ENCODE measurements around the gene FRMD8. TPM values are rescaled to one million over a fixed set of nuclear protein-coding genes. Genes with fewer than 3 reads are reported as not detected.

The FRMD8 gene
- total and polyA plus RNA-seq, 2 experiments from 2014 or later, result 7.0 to 35.4 TPM

DNA sequence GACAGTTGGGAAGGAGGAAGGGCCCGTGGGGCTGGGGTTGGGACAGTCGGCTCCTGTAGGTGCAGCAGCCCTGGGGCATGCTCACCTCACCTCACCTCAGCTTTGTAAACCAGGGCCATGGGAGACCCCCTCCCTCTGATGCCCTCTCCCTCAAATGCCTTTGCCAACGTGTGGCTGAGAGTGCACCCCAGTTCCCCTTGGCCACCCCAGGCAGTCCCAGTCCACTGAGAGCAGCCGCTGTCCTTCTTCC is 31.9 kb downstream of the FRMD8 start:
- H3K4me1 ChIP-seq (ENCODE audit: insufficient read depth), result peaks cover 61% of the 10 kb centered on the region
- TF ChIP-seq, protein P1, sequence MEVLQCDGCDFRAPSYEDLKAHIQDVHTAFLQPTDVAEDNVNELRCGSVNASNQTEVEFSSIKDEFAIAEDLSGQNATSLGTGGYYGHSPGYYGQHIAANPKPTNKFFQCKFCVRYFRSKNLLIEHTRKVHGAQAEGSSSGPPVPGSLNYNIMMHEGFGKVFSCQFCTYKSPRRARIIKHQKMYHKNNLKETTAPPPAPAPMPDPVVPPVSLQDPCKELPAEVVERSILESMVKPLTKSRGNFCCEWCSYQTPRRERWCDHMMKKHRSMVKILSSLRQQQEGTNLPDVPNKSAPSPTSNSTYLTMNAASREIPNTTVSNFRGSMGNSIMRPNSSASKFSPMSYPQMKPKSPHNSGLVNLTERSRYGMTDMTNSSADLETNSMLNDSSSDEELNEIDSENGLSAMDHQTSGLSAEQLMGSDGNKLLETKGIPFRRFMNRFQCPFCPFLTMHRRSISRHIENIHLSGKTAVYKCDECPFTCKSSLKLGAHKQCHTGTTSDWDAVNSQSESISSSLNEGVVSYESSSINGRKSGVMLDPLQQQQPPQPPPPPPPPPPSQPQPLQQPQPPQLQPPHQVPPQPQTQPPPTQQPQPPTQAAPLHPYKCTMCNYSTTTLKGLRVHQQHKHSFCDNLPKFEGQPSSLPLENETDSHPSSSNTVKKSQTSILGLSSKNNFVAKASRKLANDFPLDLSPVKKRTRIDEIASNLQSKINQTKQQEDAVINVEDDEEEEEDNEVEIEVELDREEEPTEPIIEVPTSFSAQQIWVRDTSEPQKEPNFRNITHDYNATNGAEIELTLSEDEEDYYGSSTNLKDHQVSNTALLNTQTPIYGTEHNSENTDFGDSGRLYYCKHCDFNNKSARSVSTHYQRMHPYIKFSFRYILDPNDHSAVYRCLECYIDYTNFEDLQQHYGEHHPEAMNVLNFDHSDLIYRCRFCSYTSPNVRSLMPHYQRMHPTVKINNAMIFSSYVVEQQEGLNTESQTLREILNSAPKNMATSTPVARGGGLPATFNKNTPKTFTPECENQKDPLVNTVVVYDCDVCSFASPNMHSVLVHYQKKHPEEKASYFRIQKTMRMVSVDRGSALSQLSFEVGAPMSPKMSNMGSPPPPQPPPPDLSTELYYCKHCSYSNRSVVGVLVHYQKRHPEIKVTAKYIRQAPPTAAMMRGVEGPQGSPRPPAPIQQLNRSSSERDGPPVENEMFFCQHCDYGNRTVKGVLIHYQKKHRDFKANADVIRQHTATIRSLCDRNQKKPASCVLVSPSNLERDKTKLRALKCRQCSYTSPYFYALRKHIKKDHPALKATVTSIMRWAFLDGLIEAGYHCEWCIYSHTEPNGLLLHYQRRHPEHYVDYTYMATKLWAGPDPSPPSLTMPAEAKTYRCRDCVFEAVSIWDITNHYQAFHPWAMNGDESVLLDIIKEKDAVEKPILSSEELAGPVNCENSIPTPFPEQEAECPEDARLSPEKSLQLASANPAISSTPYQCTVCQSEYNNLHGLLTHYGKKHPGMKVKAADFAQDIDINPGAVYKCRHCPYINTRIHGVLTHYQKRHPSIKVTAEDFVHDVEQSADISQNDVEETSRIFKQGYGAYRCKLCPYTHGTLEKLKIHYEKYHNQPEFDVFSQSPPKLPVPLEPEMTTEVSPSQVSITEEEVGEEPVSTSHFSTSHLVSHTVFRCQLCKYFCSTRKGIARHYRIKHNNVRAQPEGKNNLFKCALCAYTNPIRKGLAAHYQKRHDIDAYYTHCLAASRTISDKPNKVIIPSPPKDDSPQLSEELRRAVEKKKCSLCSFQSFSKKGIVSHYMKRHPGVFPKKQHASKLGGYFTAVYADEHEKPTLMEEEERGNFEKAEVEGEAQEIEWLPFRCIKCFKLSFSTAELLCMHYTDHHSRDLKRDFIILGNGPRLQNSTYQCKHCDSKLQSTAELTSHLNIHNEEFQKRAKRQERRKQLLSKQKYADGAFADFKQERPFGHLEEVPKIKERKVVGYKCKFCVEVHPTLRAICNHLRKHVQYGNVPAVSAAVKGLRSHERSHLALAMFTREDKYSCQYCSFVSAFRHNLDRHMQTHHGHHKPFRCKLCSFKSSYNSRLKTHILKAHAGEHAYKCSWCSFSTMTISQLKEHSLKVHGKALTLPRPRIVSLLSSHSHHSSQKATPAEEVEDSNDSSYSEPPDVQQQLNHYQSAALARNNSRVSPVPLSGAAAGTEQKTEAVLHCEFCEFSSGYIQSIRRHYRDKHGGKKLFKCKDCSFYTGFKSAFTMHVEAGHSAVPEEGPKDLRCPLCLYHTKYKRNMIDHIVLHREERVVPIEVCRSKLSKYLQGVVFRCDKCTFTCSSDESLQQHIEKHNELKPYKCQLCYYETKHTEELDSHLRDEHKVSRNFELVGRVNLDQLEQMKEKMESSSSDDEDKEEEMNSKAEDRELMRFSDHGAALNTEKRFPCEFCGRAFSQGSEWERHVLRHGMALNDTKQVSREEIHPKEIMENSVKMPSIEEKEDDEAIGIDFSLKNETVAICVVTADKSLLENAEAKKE (CRISPR knock-in tag; IDR thresholded peaks at IDR 0.05), result no peak
- TF ChIP-seq EZH2 (IDR thresholded peaks at IDR 0.05; ENCODE audit: low read depth, unreplicated experiment), result no peak
- TF ChIP-seq CREB1 (CRISPR knock-in tag; IDR thresholded peaks at IDR 0.05; ENCODE audit: low read depth), result no peak
- TF ChIP-seq EZH2phosphoT487 (IDR thresholded peaks at IDR 0.05; ENCODE audit: unreplicated experiment), result no peak
- no peak for TF ChIP-seq POLR2AphosphoS5 (IDR thresholded peaks at IDR 0.05; ENCODE audit: low read depth)
- no peak for TF ChIP-seq NANOG (IDR thresholded peaks at IDR 0.05; ENCODE audit: borderline replicate concordance)
- no peak for TF ChIP-seq ZNF331 (CRISPR knock-in tag; IDR thresholded peaks at IDR 0.05; ENCODE audit: low read depth)
- TF ChIP-seq, protein P2, sequence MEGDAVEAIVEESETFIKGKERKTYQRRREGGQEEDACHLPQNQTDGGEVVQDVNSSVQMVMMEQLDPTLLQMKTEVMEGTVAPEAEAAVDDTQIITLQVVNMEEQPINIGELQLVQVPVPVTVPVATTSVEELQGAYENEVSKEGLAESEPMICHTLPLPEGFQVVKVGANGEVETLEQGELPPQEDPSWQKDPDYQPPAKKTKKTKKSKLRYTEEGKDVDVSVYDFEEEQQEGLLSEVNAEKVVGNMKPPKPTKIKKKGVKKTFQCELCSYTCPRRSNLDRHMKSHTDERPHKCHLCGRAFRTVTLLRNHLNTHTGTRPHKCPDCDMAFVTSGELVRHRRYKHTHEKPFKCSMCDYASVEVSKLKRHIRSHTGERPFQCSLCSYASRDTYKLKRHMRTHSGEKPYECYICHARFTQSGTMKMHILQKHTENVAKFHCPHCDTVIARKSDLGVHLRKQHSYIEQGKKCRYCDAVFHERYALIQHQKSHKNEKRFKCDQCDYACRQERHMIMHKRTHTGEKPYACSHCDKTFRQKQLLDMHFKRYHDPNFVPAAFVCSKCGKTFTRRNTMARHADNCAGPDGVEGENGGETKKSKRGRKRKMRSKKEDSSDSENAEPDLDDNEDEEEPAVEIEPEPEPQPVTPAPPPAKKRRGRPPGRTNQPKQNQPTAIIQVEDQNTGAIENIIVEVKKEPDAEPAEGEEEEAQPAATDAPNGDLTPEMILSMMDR (conservative IDR thresholded peaks at IDR 0.05; ENCODE audit: low read depth in 2 of 2), result no peak
- no peaks in the 10 kb centered on the region for H3K9me2 ChIP-seq (ENCODE audit: insufficient read depth)
- peak overlapping the region; percentile 58 for H3K4me3 Mint-ChIP-seq
- peak overlapping the region; percentile 100 for H3K27ac Mint-ChIP-seq
- peaks cover 37% of the 10 kb centered on the region for H3K27me3 Mint-ChIP-seq (ENCODE audit: insufficient read depth, low read depth, poor library complexity)
- H3K4me2 ChIP-seq, result peak overlapping the region; percentile 59
- H3K4me1 Mint-ChIP-seq, result peaks cover 64% of the 10 kb centered on the region
- H3K79me2 ChIP-seq (replicated peaks; ENCODE audit: insufficient read depth), result peaks cover 3% of the 10 kb centered on the region; the same call in 1 of the 2 replicates
- no peak; the same call in 2 of the 3 replicates for ATAC-seq
- no peaks in the 10 kb centered on the region for H3K36me3 ChIP-seq (ENCODE audit: insufficient read depth)
- no peaks in the 10 kb centered on the region; the same call in 2 of the 3 replicates for H3K9me3 Mint-ChIP-seq
- H3K27me3 ChIP-seq (ENCODE audit: insufficient read depth), result no peaks in the 10 kb centered on the region
- no peak for DNase-seq (ENCODE audit: low spot score)
- peak overlapping the region; percentile 93 for H3K27ac ChIP-seq (ENCODE audit: low read depth)
- H4K20me1 ChIP-seq (replicated peaks; ENCODE audit: insufficient read depth), result no peaks in the 10 kb centered on the region
- H3F3A ChIP-seq (replicated peaks; ENCODE audit: low read depth), result peaks cover 34% of the 10 kb centered on the region
- H2AFZ ChIP-seq, result no peak overlapping the region
- no peaks in the 10 kb centered on the region; the same call in 2 of the 3 replicates for H3K36me3 Mint-ChIP-seq (ENCODE audit: low read depth)
- peak overlapping the region; percentile 15; the same call in 1 of the 2 replicates for H3K4me3 ChIP-seq
